ENCODE results near the gene PRXL2B.

PRXL2B gene

DNA sequence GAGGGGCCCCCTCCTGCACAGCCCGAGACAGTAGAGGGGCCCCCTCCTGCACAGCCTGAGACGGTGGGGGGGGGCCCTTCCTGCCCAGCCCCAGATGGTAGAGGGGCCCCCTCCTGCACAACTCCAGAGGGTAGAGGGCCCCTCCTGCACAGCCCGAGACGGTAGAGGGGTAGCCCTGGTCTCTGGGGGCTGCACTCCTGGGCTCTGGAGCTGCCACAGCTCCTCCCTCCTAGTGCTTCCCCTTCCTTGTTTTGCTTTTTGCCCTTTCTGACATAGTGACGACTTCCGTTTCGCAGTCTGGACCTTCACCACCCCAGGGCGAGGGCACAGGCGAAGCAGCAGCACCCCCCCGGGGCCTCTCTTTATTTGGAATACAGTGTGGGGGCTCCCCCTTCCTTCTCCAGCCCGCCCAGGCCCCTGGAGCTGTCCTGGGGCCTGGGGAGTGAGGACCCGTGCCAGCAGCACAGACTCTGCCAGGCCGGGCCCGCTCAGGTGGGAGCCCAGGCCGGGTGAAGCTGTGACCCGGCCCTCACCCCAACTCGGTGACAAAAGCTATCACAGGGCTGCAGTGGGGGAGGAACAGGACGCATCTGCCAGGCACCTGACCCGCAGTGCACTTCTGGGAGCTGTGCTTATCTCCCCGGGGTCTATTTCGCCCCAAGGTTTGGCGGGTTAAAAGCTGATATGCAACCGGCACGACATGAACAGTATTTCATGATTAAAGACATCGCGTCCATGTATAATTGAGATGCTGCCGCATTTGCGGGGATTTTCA is 1.1 kb upstream of the PRXL2B start:
- DNase-seq (ENCODE audit: low read depth in 1 of 2, low spot score in 1 of 2): peak; percentile 79 to 88
- Histone ChIP-seq H3K4me3 (replicated peaks; ENCODE audit: insufficient read depth, low read length) (peak overlapping the region; percentile 75), H3K27me3 (ENCODE audit: insufficient read depth, poor library complexity, severe bottlenecking) (no peaks in the 10 kb centered on the region), H3K27ac (replicated peaks) (peak overlapping the region; percentile 91)
- TF ChIP-seq GABPA (IDR thresholded peaks at IDR 0.05; ENCODE audit: low read depth) (peak; percentile 69), POLR2AphosphoS5 (IDR thresholded peaks at IDR 0.05; ENCODE audit: low read depth) (peak; percentile 86), SPI1 (IDR thresholded peaks at IDR 0.05; ENCODE audit: borderline replicate concordance, low read depth) (peak; percentile 59; the same call in 1 of the 2 replicates)
- TF ChIP-seq, protein P1, sequence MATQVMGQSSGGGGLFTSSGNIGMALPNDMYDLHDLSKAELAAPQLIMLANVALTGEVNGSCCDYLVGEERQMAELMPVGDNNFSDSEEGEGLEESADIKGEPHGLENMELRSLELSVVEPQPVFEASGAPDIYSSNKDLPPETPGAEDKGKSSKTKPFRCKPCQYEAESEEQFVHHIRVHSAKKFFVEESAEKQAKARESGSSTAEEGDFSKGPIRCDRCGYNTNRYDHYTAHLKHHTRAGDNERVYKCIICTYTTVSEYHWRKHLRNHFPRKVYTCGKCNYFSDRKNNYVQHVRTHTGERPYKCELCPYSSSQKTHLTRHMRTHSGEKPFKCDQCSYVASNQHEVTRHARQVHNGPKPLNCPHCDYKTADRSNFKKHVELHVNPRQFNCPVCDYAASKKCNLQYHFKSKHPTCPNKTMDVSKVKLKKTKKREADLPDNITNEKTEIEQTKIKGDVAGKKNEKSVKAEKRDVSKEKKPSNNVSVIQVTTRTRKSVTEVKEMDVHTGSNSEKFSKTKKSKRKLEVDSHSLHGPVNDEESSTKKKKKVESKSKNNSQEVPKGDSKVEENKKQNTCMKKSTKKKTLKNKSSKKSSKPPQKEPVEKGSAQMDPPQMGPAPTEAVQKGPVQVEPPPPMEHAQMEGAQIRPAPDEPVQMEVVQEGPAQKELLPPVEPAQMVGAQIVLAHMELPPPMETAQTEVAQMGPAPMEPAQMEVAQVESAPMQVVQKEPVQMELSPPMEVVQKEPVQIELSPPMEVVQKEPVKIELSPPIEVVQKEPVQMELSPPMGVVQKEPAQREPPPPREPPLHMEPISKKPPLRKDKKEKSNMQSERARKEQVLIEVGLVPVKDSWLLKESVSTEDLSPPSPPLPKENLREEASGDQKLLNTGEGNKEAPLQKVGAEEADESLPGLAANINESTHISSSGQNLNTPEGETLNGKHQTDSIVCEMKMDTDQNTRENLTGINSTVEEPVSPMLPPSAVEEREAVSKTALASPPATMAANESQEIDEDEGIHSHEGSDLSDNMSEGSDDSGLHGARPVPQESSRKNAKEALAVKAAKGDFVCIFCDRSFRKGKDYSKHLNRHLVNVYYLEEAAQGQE (IDR thresholded peaks at IDR 0.05; ENCODE audit: insufficient replicate concordance, low read depth): no peak

DNA sequence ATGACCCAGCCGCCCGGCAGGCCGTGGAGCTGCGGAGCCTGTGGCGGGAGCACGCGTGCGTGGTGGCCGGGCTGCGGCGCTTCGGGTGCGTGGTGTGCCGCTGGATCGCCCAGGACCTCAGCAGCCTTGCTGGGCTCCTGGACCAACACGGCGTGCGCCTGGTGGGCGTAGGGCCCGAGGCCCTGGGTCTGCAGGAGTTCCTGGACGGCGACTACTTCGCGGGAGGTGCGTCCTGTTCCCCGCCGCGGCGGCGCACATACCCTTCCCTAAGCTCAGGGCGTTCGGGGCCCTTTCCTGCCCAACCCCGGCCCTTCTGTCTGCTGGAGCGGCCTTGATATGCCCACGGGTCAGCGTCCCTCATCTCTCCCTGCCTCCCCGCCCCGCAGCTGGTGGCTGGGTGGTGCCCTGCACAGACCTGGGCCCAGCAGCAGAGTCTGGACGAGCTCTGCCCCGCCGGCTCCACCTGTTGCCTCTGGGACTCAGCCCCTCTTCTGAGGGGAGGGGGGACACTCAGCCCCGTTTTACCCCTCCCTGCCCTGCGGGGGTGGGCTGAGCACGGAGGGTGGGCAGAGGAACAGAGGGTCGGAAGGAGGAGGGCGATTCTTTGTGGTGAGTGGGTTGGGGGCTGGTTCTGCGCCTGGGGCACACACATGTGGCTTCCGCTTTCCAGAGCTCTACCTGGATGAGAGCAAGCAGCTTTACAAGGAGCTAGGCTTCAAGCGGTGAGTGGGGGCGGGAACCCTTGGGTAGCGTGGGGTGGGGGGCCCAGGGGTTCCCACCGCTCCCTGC is 688 bp downstream of the PRXL2B start:
- no peaks in the 10 kb centered on the region for H3K27me3 ChIP-seq (ENCODE audit: insufficient read depth, poor library complexity, severe bottlenecking)
- peak; percentile 23 to 44 for DNase-seq (ENCODE audit: low read depth in 1 of 2, low spot score in 1 of 2)
- TF ChIP-seq CTCF (IDR thresholded peaks at IDR 0.05; ENCODE audit: insufficient read depth, low read length) (no peak), SPI1 (IDR thresholded peaks at IDR 0.05; ENCODE audit: borderline replicate concordance, low read depth) (no peak), POLR2AphosphoS5 (IDR thresholded peaks at IDR 0.05; ENCODE audit: low read depth) (no peak), GABPA (IDR thresholded peaks at IDR 0.05; ENCODE audit: low read depth) (no peak)
- TF ChIP-seq, protein P1 (IDR thresholded peaks at IDR 0.05; ENCODE audit: insufficient replicate concordance, low read depth): no peak
- H3K27ac ChIP-seq (replicated peaks): 0 out of 2 replicates have a peak overlapping the region, but pooled peaks have one; percentile 5
- peak overlapping the region; percentile 75 for H3K4me3 ChIP-seq (replicated peaks; ENCODE audit: insufficient read depth, low read length)

GRCh38 chr1:2587860-2588571 is 1.4 kb downstream of the PRXL2B start:
- Histone ChIP-seq H3K4me3 (replicated peaks; ENCODE audit: insufficient read depth, low read length) (no peak overlapping the region), H3K27me3 (ENCODE audit: insufficient read depth, poor library complexity, severe bottlenecking) (no peaks in the 10 kb centered on the region), H3K27ac (replicated peaks) (no peak overlapping the region)
- DNase-seq (ENCODE audit: low read depth in 1 of 2, low spot score in 1 of 2): no peak
- TF ChIP-seq POLR2AphosphoS5 (IDR thresholded peaks at IDR 0.05; ENCODE audit: low read depth): no peak
- TF ChIP-seq CTCF (IDR thresholded peaks at IDR 0.05; ENCODE audit: insufficient read depth, low read length): no peak
- TF ChIP-seq SPI1 (IDR thresholded peaks at IDR 0.05; ENCODE audit: borderline replicate concordance, low read depth): no peak
- TF ChIP-seq, protein P1 (IDR thresholded peaks at IDR 0.05; ENCODE audit: insufficient replicate concordance, low read depth): no peak
- TF ChIP-seq GABPA (IDR thresholded peaks at IDR 0.05; ENCODE audit: low read depth): no peak
